ENCODE results near the gene TFPT. TPM values are rescaled to one million over a fixed set of nuclear protein-coding genes. Genes with fewer than 3 reads are reported as not detected.
A peak's percentile ranks its signal among the peaks of the same experiment; 100 is the strongest.

Gene TFPT
- total and polyA plus RNA-seq, 2 of the 13 experiments (the other 11 are each of a cell fraction or from before 2014, with no cell fraction given), result 8.4 to 10.7 TPM

DNA sequence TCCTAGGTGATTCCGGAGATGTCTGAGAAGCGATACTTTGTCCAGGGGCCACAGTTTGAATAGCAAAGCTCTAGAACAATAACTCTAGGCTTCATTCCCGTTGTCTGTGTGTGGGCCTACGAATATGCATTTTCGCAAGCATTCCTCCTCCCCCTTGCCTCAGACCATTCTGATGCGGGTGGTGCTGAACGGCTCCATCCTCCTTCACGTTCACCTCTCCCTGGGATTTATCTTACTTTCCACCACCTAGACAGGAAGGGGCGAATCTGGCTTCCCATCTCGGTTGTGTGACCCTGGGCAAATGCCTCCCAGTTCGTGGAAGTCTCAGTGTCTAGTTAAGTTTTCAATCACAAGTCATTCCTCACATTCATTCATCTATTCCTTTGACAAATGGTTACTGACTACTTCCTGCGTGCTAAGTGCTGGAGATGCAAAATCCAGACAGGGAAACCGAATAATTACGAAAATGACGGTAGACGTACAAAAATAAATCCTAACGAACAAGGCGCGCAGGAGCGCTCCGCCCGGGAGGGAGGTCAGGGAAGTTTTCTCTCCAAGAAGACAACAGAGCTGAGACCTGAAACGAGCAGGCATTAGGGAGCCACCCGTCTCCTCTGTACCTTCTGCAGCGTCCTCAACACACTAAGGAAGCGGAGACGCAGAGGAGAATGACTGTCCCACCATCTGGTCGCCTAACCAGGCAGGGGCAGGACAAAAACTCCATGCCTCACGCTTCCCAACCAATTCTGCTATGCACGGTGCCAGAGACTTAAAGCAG lies 20.8 kb upstream of the TFPT start (continued):
- TF ChIP-seq, protein P1, sequence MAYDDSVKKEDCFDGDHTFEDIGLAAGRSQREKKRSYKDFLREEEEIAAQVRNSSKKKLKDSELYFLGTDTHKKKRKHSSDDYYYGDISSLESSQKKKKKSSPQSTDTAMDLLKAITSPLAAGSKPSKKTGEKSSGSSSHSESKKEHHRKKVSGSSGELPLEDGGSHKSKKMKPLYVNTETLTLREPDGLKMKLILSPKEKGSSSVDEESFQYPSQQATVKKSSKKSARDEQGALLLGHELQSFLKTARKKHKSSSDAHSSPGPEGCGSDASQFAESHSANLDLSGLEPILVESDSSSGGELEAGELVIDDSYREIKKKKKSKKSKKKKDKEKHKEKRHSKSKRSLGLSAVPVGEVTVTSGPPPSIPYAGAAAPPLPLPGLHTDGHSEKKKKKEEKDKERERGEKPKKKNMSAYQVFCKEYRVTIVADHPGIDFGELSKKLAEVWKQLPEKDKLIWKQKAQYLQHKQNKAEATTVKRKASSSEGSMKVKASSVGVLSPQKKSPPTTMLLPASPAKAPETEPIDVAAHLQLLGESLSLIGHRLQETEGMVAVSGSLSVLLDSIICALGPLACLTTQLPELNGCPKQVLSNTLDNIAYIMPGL (CRISPR knock-in tag; IDR thresholded peaks at IDR 0.05; ENCODE audit: borderline replicate concordance in 1 of 2, low read depth in 1 of 2), result peak in 1 of 2 experiments; percentile 63; a peak in 2 of 4 replicates
- 0 out of 2 replicates have a peak, but pooled peaks have one; percentile 29 for TF ChIP-seq ZNF709 (CRISPR knock-in tag; IDR thresholded peaks at IDR 0.05)
- no peak for TF ChIP-seq SAFB2 (CRISPR knock-in tag; IDR thresholded peaks at IDR 0.05; ENCODE audit: borderline replicate concordance, low read depth)
- peak; percentile 53; the same call in 1 of the 2 replicates for TF ChIP-seq DNMT1 (CRISPR knock-in tag; IDR thresholded peaks at IDR 0.05)
- TF ChIP-seq, protein P2, sequence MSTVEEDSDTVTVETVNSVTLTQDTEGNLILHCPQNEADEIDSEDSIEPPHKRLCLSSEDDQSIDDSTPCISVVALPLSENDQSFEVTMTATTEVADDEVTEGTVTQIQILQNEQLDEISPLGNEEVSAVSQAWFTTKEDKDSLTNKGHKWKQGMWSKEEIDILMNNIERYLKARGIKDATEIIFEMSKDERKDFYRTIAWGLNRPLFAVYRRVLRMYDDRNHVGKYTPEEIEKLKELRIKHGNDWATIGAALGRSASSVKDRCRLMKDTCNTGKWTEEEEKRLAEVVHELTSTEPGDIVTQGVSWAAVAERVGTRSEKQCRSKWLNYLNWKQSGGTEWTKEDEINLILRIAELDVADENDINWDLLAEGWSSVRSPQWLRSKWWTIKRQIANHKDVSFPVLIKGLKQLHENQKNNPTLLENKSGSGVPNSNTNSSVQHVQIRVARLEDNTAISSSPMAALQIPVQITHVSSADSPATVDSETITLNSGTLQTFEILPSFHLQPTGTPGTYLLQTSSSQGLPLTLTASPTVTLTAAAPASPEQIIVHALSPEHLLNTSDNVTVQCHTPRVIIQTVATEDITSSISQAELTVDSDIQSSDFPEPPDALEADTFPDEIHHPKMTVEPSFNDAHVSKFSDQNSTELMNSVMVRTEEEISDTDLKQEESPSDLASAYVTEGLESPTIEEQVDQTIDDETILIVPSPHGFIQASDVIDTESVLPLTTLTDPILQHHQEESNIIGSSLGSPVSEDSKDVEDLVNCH (CRISPR knock-in tag; IDR thresholded peaks at IDR 0.05), result 0 out of 2 replicates have a peak, but pooled peaks have one; percentile 35
- 0 out of 2 replicates have a peak, but pooled peaks have one; percentile 42 for TF ChIP-seq ZSCAN29 (CRISPR knock-in tag; conservative IDR thresholded peaks at IDR 0.05)
- no peak for TF ChIP-seq ATF7 (IDR thresholded peaks at IDR 0.05)
- TF ChIP-seq ATF7 (CRISPR knock-in tag; IDR thresholded peaks at IDR 0.05), result no peak
- 0 out of 2 replicates have a peak, but pooled peaks have one; percentile 51 for TF ChIP-seq ZNF446 (CRISPR knock-in tag; IDR thresholded peaks at IDR 0.05)
- TF ChIP-seq BORCS8-MEF2B (CRISPR knock-in tag; IDR thresholded peaks at IDR 0.05), result peak; percentile 42
- 0 out of 2 replicates have a peak, but pooled peaks have one; percentile 53 for TF ChIP-seq EED (CRISPR knock-in tag; IDR thresholded peaks at IDR 0.05)
- TF ChIP-seq, protein P3, sequence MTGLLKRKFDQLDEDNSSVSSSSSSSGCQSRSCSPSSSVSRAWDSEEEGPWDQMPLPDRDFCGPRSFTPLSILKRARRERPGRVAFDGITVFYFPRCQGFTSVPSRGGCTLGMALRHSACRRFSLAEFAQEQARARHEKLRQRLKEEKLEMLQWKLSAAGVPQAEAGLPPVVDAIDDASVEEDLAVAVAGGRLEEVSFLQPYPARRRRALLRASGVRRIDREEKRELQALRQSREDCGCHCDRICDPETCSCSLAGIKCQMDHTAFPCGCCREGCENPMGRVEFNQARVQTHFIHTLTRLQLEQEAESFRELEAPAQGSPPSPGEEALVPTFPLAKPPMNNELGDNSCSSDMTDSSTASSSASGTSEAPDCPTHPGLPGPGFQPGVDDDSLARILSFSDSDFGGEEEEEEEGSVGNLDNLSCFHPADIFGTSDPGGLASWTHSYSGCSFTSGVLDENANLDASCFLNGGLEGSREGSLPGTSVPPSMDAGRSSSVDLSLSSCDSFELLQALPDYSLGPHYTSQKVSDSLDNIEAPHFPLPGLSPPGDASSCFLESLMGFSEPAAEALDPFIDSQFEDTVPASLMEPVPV (CRISPR knock-in tag; IDR thresholded peaks at IDR 0.05), result 0 out of 2 replicates have a peak, but pooled peaks have one; percentile 19
- TF ChIP-seq, protein P4, sequence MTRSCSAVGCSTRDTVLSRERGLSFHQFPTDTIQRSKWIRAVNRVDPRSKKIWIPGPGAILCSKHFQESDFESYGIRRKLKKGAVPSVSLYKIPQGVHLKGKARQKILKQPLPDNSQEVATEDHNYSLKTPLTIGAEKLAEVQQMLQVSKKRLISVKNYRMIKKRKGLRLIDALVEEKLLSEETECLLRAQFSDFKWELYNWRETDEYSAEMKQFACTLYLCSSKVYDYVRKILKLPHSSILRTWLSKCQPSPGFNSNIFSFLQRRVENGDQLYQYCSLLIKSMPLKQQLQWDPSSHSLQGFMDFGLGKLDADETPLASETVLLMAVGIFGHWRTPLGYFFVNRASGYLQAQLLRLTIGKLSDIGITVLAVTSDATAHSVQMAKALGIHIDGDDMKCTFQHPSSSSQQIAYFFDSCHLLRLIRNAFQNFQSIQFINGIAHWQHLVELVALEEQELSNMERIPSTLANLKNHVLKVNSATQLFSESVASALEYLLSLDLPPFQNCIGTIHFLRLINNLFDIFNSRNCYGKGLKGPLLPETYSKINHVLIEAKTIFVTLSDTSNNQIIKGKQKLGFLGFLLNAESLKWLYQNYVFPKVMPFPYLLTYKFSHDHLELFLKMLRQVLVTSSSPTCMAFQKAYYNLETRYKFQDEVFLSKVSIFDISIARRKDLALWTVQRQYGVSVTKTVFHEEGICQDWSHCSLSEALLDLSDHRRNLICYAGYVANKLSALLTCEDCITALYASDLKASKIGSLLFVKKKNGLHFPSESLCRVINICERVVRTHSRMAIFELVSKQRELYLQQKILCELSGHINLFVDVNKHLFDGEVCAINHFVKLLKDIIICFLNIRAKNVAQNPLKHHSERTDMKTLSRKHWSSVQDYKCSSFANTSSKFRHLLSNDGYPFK (CRISPR knock-in tag; IDR thresholded peaks at IDR 0.05; ENCODE audit: borderline replicate concordance), result 0 out of 2 replicates have a peak, but pooled peaks have one; percentile 3
- TF ChIP-seq, protein P5, sequence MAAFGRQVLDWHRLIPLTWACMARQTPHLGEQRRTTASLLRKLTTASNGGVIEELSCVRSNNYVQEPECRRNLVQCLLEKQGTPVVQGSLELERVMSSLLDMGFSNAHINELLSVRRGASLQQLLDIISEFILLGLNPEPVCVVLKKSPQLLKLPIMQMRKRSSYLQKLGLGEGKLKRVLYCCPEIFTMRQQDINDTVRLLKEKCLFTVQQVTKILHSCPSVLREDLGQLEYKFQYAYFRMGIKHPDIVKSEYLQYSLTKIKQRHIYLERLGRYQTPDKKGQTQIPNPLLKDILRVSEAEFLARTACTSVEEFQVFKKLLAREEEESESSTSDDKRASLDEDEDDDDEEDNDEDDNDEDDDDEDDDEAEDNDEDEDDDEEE (CRISPR knock-in tag; IDR thresholded peaks at IDR 0.05), result 0 out of 2 replicates have a peak, but pooled peaks have one; percentile 33
- TF ChIP-seq, protein P6, sequence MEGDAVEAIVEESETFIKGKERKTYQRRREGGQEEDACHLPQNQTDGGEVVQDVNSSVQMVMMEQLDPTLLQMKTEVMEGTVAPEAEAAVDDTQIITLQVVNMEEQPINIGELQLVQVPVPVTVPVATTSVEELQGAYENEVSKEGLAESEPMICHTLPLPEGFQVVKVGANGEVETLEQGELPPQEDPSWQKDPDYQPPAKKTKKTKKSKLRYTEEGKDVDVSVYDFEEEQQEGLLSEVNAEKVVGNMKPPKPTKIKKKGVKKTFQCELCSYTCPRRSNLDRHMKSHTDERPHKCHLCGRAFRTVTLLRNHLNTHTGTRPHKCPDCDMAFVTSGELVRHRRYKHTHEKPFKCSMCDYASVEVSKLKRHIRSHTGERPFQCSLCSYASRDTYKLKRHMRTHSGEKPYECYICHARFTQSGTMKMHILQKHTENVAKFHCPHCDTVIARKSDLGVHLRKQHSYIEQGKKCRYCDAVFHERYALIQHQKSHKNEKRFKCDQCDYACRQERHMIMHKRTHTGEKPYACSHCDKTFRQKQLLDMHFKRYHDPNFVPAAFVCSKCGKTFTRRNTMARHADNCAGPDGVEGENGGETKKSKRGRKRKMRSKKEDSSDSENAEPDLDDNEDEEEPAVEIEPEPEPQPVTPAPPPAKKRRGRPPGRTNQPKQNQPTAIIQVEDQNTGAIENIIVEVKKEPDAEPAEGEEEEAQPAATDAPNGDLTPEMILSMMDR (CRISPR knock-in tag; IDR thresholded peaks at IDR 0.05), result 0 out of 2 replicates have a peak, but pooled peaks have one; percentile 1
